Measurements from ENCODE around the gene QARS1.

GRCh38 chr3:49122022-49122421, 17.5 kb upstream of the QARS1 start:
- TF ChIP-seq FOXM1 (CRISPR knock-in tag; IDR thresholded peaks at IDR 0.05) (no peak), ZNF644 (CRISPR knock-in tag; IDR thresholded peaks at IDR 0.05; ENCODE audit: low read depth) (no peak), RARA (CRISPR knock-in tag; IDR thresholded peaks at IDR 0.05) (no peak), USF2 (IDR thresholded peaks at IDR 0.05; ENCODE audit: low read depth, low read length) (no peak), USF2 (CRISPR knock-in tag; IDR thresholded peaks at IDR 0.05; ENCODE audit: borderline replicate concordance) (no peak), ZNF589 (CRISPR knock-in tag; conservative IDR thresholded peaks at IDR 0.05) (no peak), FOXK2 (IDR thresholded peaks at IDR 0.05) (no peak), CTCF (CRISPR knock-in tag; IDR thresholded peaks at IDR 0.05) (no peak)
